Neuronal stem cell (in vitro differentiated cells): Measurements from ENCODE around the gene CPA3.

Experiments
- DNase-seq: peaks from one replicate; pipeline ENCODE4 v3.0.0-alpha.2; 2013; ENCODE audit warnings: low spot score
- H2AFZ ChIP-seq: one replicate; pipeline ENCODE4 v1.6.1; 2013; ENCODE audit warnings: mild to moderate bottlenecking, low read length, inconsistent platforms
- H2AK5ac ChIP-seq: 2 replicates; pipeline ENCODE4 v1.6.1; 2013; ENCODE audit warnings: low read depth, mild to moderate bottlenecking, inconsistent platforms, low read length, moderate library complexity, mixed read lengths
- H2BK120ac ChIP-seq: 2 replicates; pipeline ENCODE4 v1.6.1; 2013; ENCODE audit warnings: low read depth, mild to moderate bottlenecking, inconsistent platforms, low read length, moderate library complexity, mixed read lengths
- H2BK12ac ChIP-seq: one replicate; pipeline ENCODE4 v1.6.1; 2013; ENCODE audit warnings: low read length, inconsistent platforms
- H2BK15ac ChIP-seq: 2 replicates; pipeline ENCODE4 v1.6.1; 2013; ENCODE audit warnings: mild to moderate bottlenecking, low read length, inconsistent platforms, mixed read lengths
- H2BK5ac ChIP-seq: one replicate; pipeline ENCODE4 v1.6.1; 2013; ENCODE audit warnings: inconsistent platforms, mild to moderate bottlenecking, low read length, moderate library complexity
- H3K14ac ChIP-seq: one replicate; pipeline ENCODE4 v1.6.1; 2013; ENCODE audit warnings: low read length, inconsistent platforms
- H3K18ac ChIP-seq: 2 replicates; pipeline ENCODE4 v1.6.1; 2013; ENCODE audit warnings: low read length, inconsistent platforms
- H3K23ac ChIP-seq: 2 replicates; pipeline ENCODE4 v1.6.1; 2013; ENCODE audit warnings: low read depth, mild to moderate bottlenecking, mixed read lengths, low read length, inconsistent platforms; ENCODE audit not compliant: poor library complexity
- H3K27ac ChIP-seq: replicated peaks from 3 replicates; pipeline ENCODE4 v1.5.1; 2013; ENCODE audit warnings: low read length, inconsistent platforms
- H3K27me3 ChIP-seq, 3 experiments: 2 replicates each; pipeline ENCODE4 v1.6.1; 2013; ENCODE audit warnings: low read length in 3 of 3, mild to moderate bottlenecking in 2 of 3, inconsistent platforms in 1 of 3, low read depth in 1 of 3, mixed read lengths in 1 of 3, moderate library complexity in 1 of 3; ENCODE audit not compliant: control insufficient read depth in 3 of 3, insufficient read depth in 3 of 3
- H3K36me3 ChIP-seq, 2 donors: replicated peaks in 1 of 2; 2 replicates each; pipeline ENCODE4 v1.6.1; 2013; ENCODE audit warnings: low read length in 2 of 2; ENCODE audit not compliant: control insufficient read depth in 2 of 2, insufficient read depth in 2 of 2
- H3K4ac ChIP-seq: 2 replicates; pipeline ENCODE4 v1.6.1; 2013; ENCODE audit warnings: inconsistent platforms, mild to moderate bottlenecking, low read length, moderate library complexity
- H3K4me1 ChIP-seq, 2 donors: 1 replicate in 1 of 2; 2 replicates in 1 of 2; pipeline ENCODE4 v1.6.1; 2013; ENCODE audit warnings: low read length in 2 of 2, low read depth in 1 of 2; ENCODE audit not compliant: control insufficient read depth in 2 of 2, insufficient read depth in 1 of 2
- H3K4me2 ChIP-seq: one replicate; pipeline ENCODE4 v1.6.1; 2013; ENCODE audit warnings: mild to moderate bottlenecking, low read length, inconsistent platforms; ENCODE audit not compliant: insufficient read depth, poor library complexity, severe bottlenecking
- H3K4me3 ChIP-seq, 2 donors: 2 replicates each; pipeline ENCODE4 v1.5.1; 2013; ENCODE audit warnings: low read length in 2 of 2, mild to moderate bottlenecking in 2 of 2, inconsistent platforms in 1 of 2, moderate library complexity in 1 of 2
- H3K79me1 ChIP-seq: one replicate; pipeline ENCODE4 v1.6.1; 2013; ENCODE audit warnings: low read depth, mild to moderate bottlenecking, inconsistent platforms, low read length, moderate library complexity
- H3K9ac ChIP-seq: one replicate; pipeline ENCODE4 v1.6.1; 2013; ENCODE audit warnings: mild to moderate bottlenecking, low read depth, low read length, inconsistent platforms; ENCODE audit not compliant: poor library complexity
- H3K9me3 ChIP-seq, 2 donors: replicated peaks in 1 of 2; 2 replicates each; pipeline versions ENCODE3 to v1.6.1; 2013; ENCODE audit warnings: low read length in 2 of 2, mild to moderate bottlenecking in 2 of 2, inconsistent platforms in 1 of 2, low read depth in 1 of 2, mixed read lengths in 1 of 2, moderate library complexity in 1 of 2; ENCODE audit not compliant: control insufficient read depth in 2 of 2, insufficient read depth in 1 of 2
- H4K8ac ChIP-seq: one replicate; pipeline ENCODE4 v1.6.1; 2013; ENCODE audit warnings: low read depth, mild to moderate bottlenecking, inconsistent platforms, low read length, moderate library complexity
- H4K91ac ChIP-seq: one replicate; pipeline ENCODE4 v1.6.1; 2013; ENCODE audit warnings: low read length, low read depth, mild to moderate bottlenecking, inconsistent platforms; ENCODE audit not compliant: poor library complexity
- WGBS, 2 donors: extraction: QIAGEN DNeasy Blood & Tissue Kit; methylation state at CpG; one replicate each; pipeline ENCODE4 v1.1.7; 2013; ENCODE audit warnings: missing lambda C conversion rate in 2 of 2, mixed read lengths in 1 of 2; ENCODE audit not compliant: insufficient read length in 2 of 2, insufficient replicate concordance in 1 of 2; ENCODE audit errors: extremely low coverage in 2 of 2; 5-methylcytosine and 5-hydroxymethylcytosine counted together

Gene CPA3

DNA sequence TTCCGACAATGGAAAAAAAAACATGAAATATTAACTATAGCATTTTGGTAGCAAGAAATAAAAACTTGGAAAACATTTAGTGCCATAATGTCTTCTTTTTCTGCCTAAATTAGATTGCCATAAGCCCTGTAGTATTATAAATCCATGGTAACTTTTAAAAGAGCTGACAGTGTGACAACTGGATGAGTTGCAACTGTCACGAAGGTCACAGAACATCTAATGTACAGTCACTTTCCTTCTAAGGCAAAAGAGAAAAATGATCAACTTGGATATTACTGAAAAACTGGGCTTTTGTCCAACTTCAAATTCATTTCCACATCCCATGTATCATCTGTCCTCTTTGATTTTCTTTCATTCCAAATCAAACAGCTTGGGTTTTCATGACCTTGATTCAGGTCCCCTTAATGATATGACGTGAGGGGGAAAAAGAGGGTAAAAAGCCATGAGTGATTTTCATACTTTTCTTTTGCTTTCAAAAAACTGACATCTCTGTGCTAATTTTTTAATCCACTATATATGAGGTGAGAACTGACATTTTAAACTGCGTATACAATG lies 36.9 kb upstream of the CPA3 start:
- H3K18ac ChIP-seq = no peak overlapping the region
- no peak overlapping the region for H3K27ac ChIP-seq
- WGBS, 2 donors = no CpG with 5 or more reads among the region's 4 CpGs
- no peak overlapping the region for H2BK5ac ChIP-seq
- H3K9me3 ChIP-seq = no peaks in the 10 kb centered on the region
- H2BK120ac ChIP-seq = no peak overlapping the region
- no peaks in the 10 kb centered on the region for H3K4me1 ChIP-seq
- H4K8ac ChIP-seq = no peak overlapping the region
- H2BK15ac ChIP-seq = no peak overlapping the region
- H3K36me3 ChIP-seq = no peaks in the 10 kb centered on the region
- H2AFZ ChIP-seq = no peak overlapping the region
- H4K91ac ChIP-seq = no peak overlapping the region
- no peak overlapping the region for H3K23ac ChIP-seq
- no peaks in the 10 kb centered on the region for H3K79me1 ChIP-seq
- no peaks in the 10 kb centered on the region for H3K27me3 ChIP-seq
- H3K4ac ChIP-seq = no peak overlapping the region
- no peak overlapping the region for H2AK5ac ChIP-seq
- H2BK12ac ChIP-seq = no peak overlapping the region
- H3K4me2 ChIP-seq = no peak overlapping the region
- DNase-seq = no peak
- no peak overlapping the region for H3K14ac ChIP-seq
- H3K4me3 ChIP-seq = no peak overlapping the region
- H3K9ac ChIP-seq = no peak overlapping the region

DNA sequence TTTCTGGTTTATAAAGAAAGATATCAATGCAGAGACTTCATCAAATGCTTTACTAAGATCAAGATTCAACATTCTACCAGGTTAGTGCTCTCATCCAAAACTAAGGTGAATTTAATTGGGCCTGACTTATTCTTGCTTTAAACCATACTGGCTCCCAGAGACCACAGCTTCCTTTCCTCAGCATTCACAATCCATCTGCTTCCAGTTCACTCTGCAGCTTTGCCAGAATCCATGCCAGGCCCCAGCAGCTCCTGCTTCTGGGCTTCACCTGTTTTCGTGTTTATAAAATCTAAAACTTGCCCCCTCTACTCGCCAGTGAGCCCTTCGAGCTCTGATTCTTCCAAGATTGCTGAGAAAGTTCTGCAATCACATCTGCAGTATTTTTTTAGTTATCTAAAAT lies 35.2 kb upstream of the CPA3 start:
- Histone ChIP-seq H3K27ac (no peak overlapping the region), H2BK120ac (no peak overlapping the region), H3K79me1 (no peaks in the 10 kb centered on the region), H2AFZ (no peak overlapping the region), H2BK5ac (no peak overlapping the region), H3K9ac (no peak overlapping the region), H3K23ac (no peak overlapping the region), H2BK12ac (no peak overlapping the region), H3K14ac (no peak overlapping the region), H4K91ac (no peak overlapping the region), H4K8ac (no peak overlapping the region), H3K9me3 (no peaks in the 10 kb centered on the region), H2BK15ac (no peak overlapping the region), H3K18ac (no peak overlapping the region), H3K4ac (no peak overlapping the region), H3K4me1 (no peaks in the 10 kb centered on the region), H3K36me3 (peaks cover 0 to 1% of the 10 kb centered on the region in 2 donors), H3K4me2 (no peak overlapping the region), H2AK5ac (no peak overlapping the region), H3K4me3 (no peak overlapping the region), H3K27me3 (no peaks in the 10 kb centered on the region)
- no CpG with 5 or more reads among the region's 3 CpGs for WGBS, 2 donors
- DNase-seq = no peak

DNA sequence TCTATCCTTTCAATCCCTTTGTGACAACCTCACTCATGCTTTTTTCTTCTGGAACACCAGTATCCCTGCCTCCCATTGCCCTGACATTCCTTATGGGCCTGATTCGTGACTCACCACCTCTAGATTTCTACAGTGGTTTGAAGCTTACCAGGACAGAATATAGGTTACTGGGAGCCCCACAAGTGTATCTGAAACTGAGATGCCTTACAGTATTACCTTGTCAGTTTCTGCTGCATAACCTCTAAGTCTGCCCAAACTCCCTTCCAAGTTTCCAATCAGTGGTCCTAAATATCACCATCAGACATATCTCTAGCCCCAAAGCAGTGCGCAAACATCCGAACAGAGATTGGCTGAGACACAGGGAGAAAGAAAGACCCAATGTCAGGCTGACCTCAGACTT lies 31.9 kb upstream of the CPA3 start:
- no peak overlapping the region for H2AFZ ChIP-seq
- no peaks in the 10 kb centered on the region for H3K9me3 ChIP-seq
- peaks cover 0 to 1% of the 10 kb centered on the region in 2 donors for H3K36me3 ChIP-seq
- no peak overlapping the region for H3K4me2 ChIP-seq
- no peak overlapping the region for H3K18ac ChIP-seq
- no CpG with 5 or more reads among the region's 3 CpGs for WGBS, 2 donors
- DNase-seq = no peak
- H3K27ac ChIP-seq = no peak overlapping the region
- H2BK15ac ChIP-seq = no peak overlapping the region
- no peak overlapping the region for H2AK5ac ChIP-seq
- H3K9ac ChIP-seq = no peak overlapping the region
- H3K4me1 ChIP-seq = no peaks in the 10 kb centered on the region
- no peaks in the 10 kb centered on the region for H3K79me1 ChIP-seq
- H2BK12ac ChIP-seq = no peak overlapping the region
- no peak overlapping the region for H4K91ac ChIP-seq
- H2BK5ac ChIP-seq = no peak overlapping the region
- H3K23ac ChIP-seq = no peak overlapping the region
- no peak overlapping the region for H3K4me3 ChIP-seq
- H3K14ac ChIP-seq = no peak overlapping the region
- no peak overlapping the region for H3K4ac ChIP-seq
- no peak overlapping the region for H4K8ac ChIP-seq
- H3K27me3 ChIP-seq = no peaks in the 10 kb centered on the region
- H2BK120ac ChIP-seq = no peak overlapping the region

DNA sequence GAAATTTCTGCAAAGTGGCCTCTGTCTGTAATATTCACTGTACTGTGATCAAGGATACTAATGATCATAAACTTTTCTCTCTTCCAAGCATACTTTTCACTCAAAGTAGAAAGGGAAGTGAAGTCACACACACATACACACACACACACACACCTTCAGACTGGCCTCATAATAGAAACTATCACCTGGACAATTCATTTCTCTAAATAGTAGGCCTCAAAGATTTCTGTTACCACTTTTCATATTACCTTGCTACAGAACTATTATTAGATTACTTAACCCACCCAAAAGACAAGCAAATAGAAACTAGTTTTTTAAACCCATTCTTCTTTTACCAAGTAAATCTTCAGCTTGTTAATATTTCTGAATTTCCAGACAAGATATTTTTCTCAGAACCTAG lies 25.3 kb upstream of the CPA3 start:
- no peak overlapping the region for H3K27ac ChIP-seq
- H2AK5ac ChIP-seq = no peak overlapping the region
- no peaks in the 10 kb centered on the region for H3K27me3 ChIP-seq
- no peak overlapping the region for H3K9ac ChIP-seq
- H3K4me1 ChIP-seq = no peaks in the 10 kb centered on the region
- no peaks in the 10 kb centered on the region for H3K9me3 ChIP-seq
- no peak overlapping the region for H2BK12ac ChIP-seq
- DNase-seq = no peak
- H3K4me2 ChIP-seq = no peak overlapping the region
- H3K14ac ChIP-seq = no peak overlapping the region
- H3K36me3 ChIP-seq = peaks cover 0 to 1% of the 10 kb centered on the region in 2 donors
- no peak overlapping the region for H2BK120ac ChIP-seq
- H4K91ac ChIP-seq = no peak overlapping the region
- no peak overlapping the region for H2BK5ac ChIP-seq
- H3K4me3 ChIP-seq = no peak overlapping the region
- H3K4ac ChIP-seq = no peak overlapping the region
- no peak overlapping the region for H2BK15ac ChIP-seq
- H3K18ac ChIP-seq = no peak overlapping the region
- no peak overlapping the region for H4K8ac ChIP-seq
- H2AFZ ChIP-seq = no peak overlapping the region
- H3K79me1 ChIP-seq = no peaks in the 10 kb centered on the region
- H3K23ac ChIP-seq = no peak overlapping the region
